ENCODE data around the gene MAP3K10.

Gene MAP3K10

DNA sequence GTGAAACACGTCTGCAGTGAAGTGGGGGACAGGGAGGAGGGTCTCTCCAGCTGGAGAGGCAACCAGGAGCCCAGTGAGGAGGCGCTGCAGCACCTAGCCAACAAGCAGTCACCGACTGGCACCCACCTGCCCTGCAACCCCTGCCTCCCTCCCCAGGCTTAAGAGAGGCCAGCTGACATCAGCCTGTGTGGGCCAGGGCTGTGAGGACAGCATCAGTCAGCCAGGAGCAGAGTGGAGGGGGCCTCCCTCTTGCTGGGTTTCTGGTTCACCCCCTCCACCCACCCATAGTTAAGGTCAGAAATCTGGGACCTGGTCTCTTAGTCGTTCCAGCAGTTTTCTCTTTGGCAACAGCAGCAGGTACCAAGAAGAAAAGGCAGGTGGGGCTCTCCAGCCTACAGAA lies 60.8 kb downstream of the MAP3K10 start:
- no peak for DNase-seq

DNA sequence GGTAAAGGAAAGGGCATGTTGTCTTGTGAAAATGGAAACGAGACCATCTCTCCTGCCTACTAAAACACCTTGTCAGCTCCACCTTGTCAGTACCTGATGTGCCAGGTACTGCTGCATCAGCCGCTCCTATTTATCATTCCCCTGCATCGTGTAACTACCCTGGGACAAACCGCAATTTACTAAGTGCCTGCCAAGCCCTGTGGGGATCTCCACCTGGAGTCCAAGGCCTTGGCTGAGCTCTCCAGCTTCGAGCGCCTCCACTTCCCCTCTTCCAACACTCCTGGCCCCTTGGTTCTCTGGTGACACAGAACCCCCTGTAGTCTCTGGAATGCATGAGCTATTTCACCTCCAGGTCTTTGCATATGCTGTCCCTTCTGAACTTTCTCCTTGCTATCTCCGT lies 61.2 kb downstream of the MAP3K10 start:
- DNase-seq = no peak

DNA sequence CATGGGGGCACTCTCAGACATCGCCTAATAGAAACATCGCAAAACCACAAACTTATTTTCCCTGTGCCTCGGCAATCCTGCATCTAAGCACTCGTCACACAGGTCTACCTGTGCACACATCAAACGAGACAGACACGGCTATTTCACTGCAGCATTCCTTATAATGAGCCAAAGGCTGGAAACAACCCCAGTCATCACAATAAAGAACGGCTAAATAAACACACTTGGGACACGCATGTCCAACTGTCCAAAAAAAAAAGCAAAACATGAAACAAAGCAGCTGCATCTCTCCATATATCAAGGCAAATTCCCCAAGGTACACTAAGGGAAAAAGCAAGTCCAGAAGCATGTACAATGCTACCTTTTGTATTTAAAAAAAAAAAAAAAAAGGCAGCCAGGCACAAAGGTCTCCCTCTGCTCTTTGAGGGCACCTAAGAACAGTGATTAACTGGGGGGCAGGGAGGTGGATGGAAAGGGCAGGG lies 62.4 kb downstream of the MAP3K10 start:
- DNase-seq = no peak

DNA sequence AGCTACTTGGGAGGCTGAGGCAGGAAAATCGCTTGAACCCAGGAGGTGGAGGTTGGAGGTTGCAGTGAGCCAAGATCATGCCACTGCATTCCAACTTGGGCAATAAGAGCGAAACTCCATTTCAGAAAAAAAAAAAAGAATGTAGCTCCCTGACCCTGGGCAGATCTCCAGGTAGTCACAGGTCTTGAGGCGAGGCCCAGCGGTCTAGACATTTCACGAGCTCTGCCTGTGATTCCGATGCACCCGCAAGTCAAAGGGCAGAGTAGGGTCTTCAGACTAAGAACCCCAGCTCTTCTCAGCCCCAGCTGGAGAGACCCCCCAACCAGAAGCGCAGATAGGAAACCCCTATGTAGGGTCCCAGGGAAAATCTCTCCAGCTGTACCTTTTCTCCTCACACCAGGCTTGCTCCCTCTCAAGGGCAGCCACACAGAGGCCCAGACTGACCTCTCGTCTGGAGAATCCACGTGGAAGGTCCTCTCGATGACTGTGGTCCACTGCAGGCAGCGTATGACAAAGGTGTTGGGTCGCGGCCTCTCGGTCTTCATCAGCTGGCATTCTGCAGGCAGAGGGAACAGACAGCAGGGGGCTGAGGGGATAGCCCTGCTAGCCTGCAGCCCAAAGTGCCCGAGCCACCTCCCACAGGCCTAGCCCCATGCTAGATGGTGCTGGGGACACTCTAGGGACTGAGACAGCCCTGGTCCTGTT lies 63.6 kb downstream of the MAP3K10 start:
- DNase-seq = no peak

DNA sequence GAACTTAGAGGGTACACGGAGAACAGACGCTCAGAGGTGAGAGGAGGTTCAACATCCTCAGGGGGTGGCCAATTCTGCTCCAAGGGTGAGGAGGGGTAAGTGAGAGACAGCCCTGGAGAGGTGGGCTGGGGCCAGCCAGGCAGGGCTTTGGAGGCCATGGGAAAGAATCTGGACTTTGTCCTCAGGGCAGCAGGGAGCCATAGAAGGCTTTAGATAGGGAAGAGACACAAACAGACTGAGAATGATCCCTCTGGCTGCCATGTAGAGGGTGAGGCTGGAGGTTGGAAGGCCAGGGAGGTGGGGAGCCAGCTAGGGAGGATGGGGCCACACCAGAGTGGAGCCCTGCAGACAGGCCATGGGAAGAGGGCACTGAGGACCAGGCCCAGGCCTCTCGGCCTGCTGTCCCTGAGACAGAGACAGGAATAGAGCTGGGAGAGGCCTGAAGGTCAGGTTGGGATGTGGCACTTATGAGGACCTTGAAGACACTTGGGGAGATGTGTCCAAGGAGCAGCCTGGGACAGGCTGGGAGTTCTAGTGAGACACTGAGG lies 64.5 kb downstream of the MAP3K10 start:
- DNase-seq = no peak

DNA sequence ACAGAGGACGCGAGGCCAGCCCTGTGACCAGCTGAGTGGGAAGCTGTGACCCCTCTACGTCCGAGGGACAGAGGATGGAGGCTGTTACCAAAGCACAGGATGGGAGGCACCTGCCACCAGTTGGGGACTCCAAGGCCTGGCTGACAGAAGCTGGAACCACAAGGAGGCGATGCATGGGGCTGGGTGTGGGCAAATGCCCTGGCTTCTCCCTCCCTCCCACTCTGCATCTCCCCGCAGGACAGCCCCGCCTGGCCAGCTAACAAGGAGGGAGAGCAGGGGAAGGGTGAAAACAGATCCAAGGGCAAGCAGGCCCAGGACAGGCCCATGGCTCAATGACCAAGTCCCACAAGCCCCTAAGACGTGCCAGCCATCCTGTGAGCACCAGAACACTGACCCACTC lies 65.3 kb downstream of the MAP3K10 start:
- no peak for DNase-seq

DNA sequence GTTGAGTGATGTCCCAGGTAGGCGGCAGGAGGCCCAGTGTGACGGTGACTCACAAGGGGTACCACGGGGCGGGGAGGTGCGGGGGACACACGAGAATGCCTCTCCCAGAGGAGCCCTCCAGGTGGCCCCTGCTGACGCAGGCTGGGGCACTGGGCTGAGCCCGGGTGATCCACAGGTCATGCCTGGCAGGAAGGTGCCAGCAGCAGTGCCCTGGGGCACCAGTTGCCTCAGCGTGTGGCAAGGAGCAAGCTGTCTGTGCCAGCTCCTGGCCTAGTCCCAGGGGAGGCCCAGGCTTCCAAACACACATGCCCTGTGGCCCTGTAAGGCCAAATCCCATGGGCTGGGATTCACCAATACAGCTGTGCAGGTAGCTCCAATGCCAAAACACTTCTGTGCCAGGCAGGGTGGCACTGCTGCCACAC lies 65.9 kb downstream of the MAP3K10 start:
- no peak for DNase-seq

DNA sequence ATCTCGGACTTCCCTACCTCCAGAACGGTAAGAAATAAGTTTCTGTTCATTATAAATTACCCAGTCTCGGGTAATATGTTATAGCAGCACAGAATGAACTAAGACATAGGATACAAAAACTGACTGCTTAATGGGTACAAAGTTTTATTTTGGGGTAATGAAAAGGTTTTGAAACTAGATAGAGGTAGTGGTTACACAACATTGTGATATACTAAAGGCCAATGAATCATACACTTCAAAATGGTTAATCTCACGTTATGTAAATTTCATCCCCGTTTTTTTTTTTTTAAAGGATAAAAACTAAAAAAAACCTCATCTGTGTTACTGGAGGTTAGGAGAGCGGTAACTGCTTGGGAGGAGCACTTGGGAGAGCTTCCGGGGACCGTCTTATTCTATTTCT lies 70.4 kb downstream of the MAP3K10 start:
- DNase-seq = no peak

DNA sequence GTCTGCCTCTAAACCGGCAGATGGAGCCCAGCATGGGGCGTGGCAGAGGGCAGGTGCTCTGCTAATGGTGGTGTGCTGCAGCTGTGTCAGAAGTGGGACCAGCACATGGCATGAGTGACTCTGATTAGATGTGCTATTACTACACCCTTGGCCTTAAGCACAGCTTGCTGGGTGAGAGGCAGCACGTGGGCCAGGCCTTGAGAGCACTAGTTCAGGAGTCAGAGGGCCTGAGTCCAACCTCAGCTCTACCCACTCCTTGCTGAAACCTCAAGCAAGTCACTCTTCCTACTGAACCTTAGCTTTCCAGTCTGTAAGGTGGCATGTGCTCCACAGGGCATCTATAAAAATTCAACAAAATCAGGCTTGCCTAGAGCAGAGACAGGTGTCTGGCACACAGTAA lies 71.2 kb downstream of the MAP3K10 start:
- no peak for DNase-seq

DNA sequence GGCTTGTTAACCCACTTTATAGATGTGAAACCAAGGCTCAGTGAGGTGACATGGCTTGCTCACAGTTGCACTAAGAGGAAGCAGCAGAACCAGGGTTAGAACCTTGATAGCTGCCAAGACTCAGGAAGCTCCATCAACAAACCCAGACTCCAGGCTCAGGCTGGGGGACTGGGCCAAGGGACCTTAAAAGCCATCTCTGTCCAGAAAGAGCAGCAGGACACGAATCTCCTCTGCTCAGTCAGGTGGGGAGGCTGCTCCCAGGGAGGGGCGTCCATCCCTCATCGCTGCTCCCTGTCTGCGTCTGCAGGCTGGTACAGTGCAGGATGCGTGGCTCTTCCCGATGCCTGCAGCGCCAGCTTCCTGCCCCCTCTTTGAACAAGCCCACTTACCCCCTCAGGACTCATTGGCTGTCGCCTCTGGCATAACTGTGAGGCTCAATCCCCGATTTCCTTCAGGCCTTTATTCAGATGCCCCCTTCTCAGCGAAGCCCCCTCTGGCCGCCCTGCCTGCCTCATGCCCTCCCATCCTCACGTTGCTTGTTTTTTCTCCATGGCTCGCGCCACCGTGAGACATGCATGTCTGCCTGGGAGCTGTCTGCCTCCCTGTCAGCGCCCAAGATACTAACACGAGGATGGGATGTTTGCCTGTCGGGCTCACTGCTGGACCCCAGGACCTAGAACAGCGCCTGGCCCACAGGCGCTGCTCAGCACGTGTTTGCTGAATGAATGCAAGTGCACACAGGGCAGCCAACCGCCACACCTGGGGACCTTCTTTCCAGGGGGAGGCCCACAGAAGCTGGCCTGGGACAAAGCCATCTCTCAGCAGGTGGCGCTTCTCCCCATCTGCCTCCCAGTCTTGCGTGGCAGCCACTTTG lies 72.5 kb downstream of the MAP3K10 start:
- no peak for DNase-seq

DNA sequence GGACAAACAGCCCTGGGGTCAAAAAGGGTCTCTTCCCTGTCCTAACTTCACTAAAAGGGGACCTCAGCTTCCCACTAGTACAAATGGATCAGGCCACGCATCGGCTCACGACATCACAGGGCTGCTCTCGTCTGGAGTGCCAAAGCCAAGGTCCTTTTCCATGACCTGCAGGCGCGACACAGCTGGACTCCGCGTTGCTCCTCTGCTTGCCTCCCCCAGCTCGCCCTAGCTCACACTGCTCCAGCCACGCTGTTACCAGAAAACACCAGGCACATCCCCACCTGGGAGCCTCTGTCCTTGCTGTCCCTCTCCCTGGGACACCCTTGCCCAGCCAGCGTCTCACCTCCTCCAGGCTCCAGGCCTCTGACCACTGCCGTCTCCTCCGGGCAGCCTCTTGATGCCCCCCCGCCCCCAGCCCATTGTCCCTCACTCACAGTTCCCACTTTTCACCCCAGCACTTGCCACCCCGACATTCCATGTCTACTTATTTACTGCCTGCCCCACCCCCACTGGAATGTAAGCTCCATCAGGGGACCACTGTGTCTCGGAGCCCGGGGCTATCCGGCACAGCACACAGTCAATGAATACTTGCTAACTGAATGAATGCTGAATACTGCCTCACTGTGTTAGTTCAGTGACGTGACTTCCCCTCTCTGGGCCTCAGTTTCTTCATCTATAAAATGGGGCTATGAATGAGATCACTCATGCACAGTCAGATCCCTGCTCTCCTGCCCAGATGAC lies 73.3 kb downstream of the MAP3K10 start:
- DNase-seq = no peak
